A549 (cell line): ENCODE results near the gene MB21D2.

Experiments used
- CEBPB ChIP-seq, 2 experiments: fragments of >200 bp in 1 of 2; sonication (Bioruptor Twin) in 1 of 2; formaldehyde crosslinking in 1 of 2; IDR thresholded peaks; 2 replicates each; pipeline ENCODE4 v1.6.1; 2012 to 2016
- E2F6 ChIP-seq: IDR thresholded peaks from 2 replicates; pipeline ENCODE4 v1.6.1; 2012; ENCODE audit warnings: low read depth, borderline replicate concordance
- EP300 ChIP-seq, 2 experiments: fragments of >200 bp; sonication (Bioruptor Twin); formaldehyde crosslinking; IDR thresholded peaks; 2 replicates in 1 of 2; 3 replicates in 1 of 2; pipeline ENCODE4 v1.6.1; 2016 to 2017
- FOSB ChIP-seq: fragments of 250-450 bp; sonication (Bioruptor Pico); IDR thresholded peaks from 2 replicates; pipeline ENCODE4 v1.5.0; 2020; ENCODE audit warnings: mild to moderate bottlenecking, moderate library complexity
- HES2 ChIP-seq: fragments of >200 bp; sonication (Bioruptor Twin); formaldehyde crosslinking; IDR thresholded peaks from 2 replicates; pipeline ENCODE4 v1.6.1; 2016
- MAFK ChIP-seq: fragments of 450-650 bp; IDR thresholded peaks from 2 replicates; pipeline ENCODE4 v1.6.1; 2014; ENCODE audit not compliant: partially characterized antibody
- POLR2A ChIP-seq: IDR thresholded peaks from 2 replicates; pipeline ENCODE4 v1.6.1; 2012; ENCODE audit warnings: mild to moderate bottlenecking, low read length
- RFX5 ChIP-seq: fragments of 450-650 bp; IDR thresholded peaks from 2 replicates; pipeline ENCODE4 v1.7.1; 2014; ENCODE audit warnings: antibody characterized with exemption, mild to moderate bottlenecking, moderate library complexity
- USF2 ChIP-seq: fragments of 450-650 bp; IDR thresholded peaks from 2 replicates; pipeline ENCODE4 v1.6.1; 2014; ENCODE audit warnings: antibody characterized with exemption
- TF ChIP-seq, protein P1 (sequence below): fragments of 250-450 bp; sonication (Bioruptor Pico); IDR thresholded peaks from 2 replicates; pipeline ENCODE4 v1.5.0; 2020; ENCODE audit warnings: low read depth, mild to moderate bottlenecking, moderate library complexity
- TF ChIP-seq, protein P2 (sequence below): IDR thresholded peaks from 2 replicates; pipeline ENCODE4 v1.6.1; 2012
- TF ChIP-seq, protein P3 (sequence below): fragments of >200 bp; sonication (Bioruptor Twin); formaldehyde crosslinking; IDR thresholded peaks from 3 replicates; pipeline ENCODE4 v1.6.1; 2016
- TF ChIP-seq, protein P4 (sequence below): fragments of >200 bp; sonication (Bioruptor Twin); formaldehyde crosslinking; IDR thresholded peaks from 3 replicates; pipeline ENCODE4 v1.5.1; 2016

DNA sequence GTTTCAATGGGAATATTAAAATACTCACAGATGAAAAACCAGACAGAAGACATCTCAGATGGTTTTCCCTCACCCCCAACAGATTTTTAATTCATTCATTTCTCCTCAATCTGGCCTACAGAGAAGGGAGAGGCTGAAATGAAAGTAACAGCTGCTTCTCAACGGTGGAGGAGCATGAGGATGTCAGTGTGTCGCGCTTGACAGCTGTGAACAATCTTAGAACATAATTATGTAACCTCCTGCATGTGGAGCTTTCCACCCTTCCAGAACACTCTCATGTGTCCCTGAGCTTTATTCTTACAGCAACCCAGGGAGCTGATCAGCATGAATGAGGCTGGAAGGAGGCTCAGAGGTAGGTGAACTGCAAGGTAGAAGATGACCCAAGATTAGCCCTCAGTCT, 52.7 kb downstream of the MB21D2 start:
- no peak for TF ChIP-seq EP300 (IDR thresholded peaks at IDR 0.05)
- no peak for TF ChIP-seq POLR2A
- no peak for TF ChIP-seq HES2
- no peak for TF ChIP-seq FOSB (CRISPR knock-in tag)
- TF ChIP-seq, protein P1, sequence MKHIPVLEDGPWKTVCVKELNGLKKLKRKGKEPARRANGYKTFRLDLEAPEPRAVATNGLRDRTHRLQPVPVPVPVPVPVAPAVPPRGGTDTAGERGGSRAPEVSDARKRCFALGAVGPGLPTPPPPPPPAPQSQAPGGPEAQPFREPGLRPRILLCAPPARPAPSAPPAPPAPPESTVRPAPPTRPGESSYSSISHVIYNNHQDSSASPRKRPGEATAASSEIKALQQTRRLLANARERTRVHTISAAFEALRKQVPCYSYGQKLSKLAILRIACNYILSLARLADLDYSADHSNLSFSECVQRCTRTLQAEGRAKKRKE (CRISPR knock-in tag), result no peak
- TF ChIP-seq RFX5, result no peak
- no peak for TF ChIP-seq CEBPB (IDR thresholded peaks at IDR 0.05)
- TF ChIP-seq, protein P2, sequence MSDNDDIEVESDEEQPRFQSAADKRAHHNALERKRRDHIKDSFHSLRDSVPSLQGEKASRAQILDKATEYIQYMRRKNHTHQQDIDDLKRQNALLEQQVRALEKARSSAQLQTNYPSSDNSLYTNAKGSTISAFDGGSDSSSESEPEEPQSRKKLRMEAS, result no peak
- TF ChIP-seq, protein P3, sequence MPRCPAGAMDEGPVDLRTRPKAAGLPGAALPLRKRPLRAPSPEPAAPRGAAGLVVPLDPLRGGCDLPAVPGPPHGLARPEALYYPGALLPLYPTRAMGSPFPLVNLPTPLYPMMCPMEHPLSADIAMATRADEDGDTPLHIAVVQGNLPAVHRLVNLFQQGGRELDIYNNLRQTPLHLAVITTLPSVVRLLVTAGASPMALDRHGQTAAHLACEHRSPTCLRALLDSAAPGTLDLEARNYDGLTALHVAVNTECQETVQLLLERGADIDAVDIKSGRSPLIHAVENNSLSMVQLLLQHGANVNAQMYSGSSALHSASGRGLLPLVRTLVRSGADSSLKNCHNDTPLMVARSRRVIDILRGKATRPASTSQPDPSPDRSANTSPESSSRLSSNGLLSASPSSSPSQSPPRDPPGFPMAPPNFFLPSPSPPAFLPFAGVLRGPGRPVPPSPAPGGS, result no peak
- TF ChIP-seq MAFK, result no peak
- TF ChIP-seq, protein P4, sequence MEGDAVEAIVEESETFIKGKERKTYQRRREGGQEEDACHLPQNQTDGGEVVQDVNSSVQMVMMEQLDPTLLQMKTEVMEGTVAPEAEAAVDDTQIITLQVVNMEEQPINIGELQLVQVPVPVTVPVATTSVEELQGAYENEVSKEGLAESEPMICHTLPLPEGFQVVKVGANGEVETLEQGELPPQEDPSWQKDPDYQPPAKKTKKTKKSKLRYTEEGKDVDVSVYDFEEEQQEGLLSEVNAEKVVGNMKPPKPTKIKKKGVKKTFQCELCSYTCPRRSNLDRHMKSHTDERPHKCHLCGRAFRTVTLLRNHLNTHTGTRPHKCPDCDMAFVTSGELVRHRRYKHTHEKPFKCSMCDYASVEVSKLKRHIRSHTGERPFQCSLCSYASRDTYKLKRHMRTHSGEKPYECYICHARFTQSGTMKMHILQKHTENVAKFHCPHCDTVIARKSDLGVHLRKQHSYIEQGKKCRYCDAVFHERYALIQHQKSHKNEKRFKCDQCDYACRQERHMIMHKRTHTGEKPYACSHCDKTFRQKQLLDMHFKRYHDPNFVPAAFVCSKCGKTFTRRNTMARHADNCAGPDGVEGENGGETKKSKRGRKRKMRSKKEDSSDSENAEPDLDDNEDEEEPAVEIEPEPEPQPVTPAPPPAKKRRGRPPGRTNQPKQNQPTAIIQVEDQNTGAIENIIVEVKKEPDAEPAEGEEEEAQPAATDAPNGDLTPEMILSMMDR, result no peak
- no peak for TF ChIP-seq E2F6
- no peak for TF ChIP-seq USF2
